ENCODE results near the gene PIK3R1. TPM values are rescaled to one million over a fixed set of nuclear protein-coding genes. Genes with fewer than 3 reads are reported as not detected.

Gene PIK3R1
- total RNA-seq, 1 experiment from 2014 or later: 151 TPM

DNA sequence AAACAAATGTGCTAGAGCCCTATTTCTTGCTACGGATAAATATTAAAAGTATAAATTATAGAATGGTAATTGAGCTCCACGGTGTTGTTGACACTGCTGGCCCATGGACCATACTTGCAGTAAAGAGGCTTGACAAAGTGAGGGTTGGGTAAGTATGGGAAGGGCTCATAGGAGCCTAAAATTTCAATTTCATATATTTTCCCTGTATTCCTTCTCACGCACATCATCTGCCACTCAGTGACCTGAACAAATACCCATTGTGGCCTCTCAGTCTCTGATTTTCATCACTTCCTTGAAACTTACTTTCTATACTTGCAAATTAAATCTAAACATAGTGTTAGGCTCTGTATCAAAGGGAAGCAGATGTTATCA lies 116.5 kb downstream of the PIK3R1 start:
- Mint-ChIP-seq H3K9me3 (ENCODE audit: unreplicated experiment) (no peaks in the 10 kb centered on the region), H3K27ac (ENCODE audit: low read depth, unreplicated experiment) (no peak overlapping the region), H3K36me3 (ENCODE audit: insufficient read depth, unreplicated experiment) (no peaks in the 10 kb centered on the region), H3K4me1 (ENCODE audit: insufficient read depth, unreplicated experiment) (peaks cover 32% of the 10 kb centered on the region), H3K27me3 (ENCODE audit: insufficient read depth, unreplicated experiment) (no peaks in the 10 kb centered on the region), H3K4me3 (ENCODE audit: unreplicated experiment) (no peak overlapping the region)
- DNase-seq (ENCODE audit: unreplicated experiment): no peak
- intact Hi-C loops (cut with micrococcal nuclease): loop anchor here (5.0 kb wide), 2 partner anchors 75 to 100 kb away; no protein-coding TSS in a partner anchor
- no peak for TF ChIP-seq CTCF (IDR thresholded peaks at IDR 0.05; ENCODE audit: unreplicated experiment)
- POLR2A ChIA-PET: interaction anchor here (0.5 to 1.2 kb wide), 3 partner anchors 11 to 1074 kb away, joined by 3 to 4 read pairs (median 3); no protein-coding TSS in a partner anchor
- no TSS peak for BruUV-seq (replicated peaks)
- CTCF ChIA-PET: interaction anchor here (0.7 to 0.8 kb wide), 2 partner anchors 52 to 247 kb away, joined by 3 read pairs; no protein-coding TSS in a partner anchor

DNA sequence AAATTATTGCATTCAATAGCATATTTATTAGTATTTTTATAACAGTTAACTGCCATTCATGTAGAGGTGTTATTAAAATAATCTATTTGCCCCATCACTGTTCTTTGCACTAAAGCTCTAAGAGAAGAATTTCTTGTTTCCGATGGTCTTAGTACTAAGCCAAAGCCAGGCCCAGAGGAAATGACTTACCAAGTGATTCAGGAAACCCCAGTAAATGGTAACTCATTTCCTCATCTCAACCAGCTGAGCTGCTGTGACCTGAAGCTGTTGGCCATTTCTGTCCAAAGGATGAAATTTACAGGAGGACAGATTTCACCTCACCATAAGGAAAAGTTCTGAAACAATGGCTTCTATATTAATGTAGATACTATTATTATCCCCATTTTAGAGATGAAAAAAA lies 117.0 kb downstream of the PIK3R1 start:
- H3K9me3 Mint-ChIP-seq (ENCODE audit: unreplicated experiment): no peaks in the 10 kb centered on the region
- no TSS peak for BruUV-seq (replicated peaks)
- TF ChIP-seq CTCF (IDR thresholded peaks at IDR 0.05; ENCODE audit: unreplicated experiment): no peak
- no peak overlapping the region for H3K27ac Mint-ChIP-seq (ENCODE audit: low read depth, unreplicated experiment)
- intact Hi-C loops (cut with micrococcal nuclease): loop anchor here (5.0 kb wide), 2 partner anchors 75 to 100 kb away; no protein-coding TSS in a partner anchor
- H3K27me3 Mint-ChIP-seq (ENCODE audit: insufficient read depth, unreplicated experiment): no peaks in the 10 kb centered on the region
- peaks cover 32% of the 10 kb centered on the region for H3K4me1 Mint-ChIP-seq (ENCODE audit: insufficient read depth, unreplicated experiment)
- CTCF ChIA-PET: interaction anchor here (0.7 to 2.5 kb wide), 2 partner anchors 46 to 676 kb away, joined by 3 to 14 read pairs; no protein-coding TSS in a partner anchor
- H3K36me3 Mint-ChIP-seq (ENCODE audit: insufficient read depth, unreplicated experiment): no peaks in the 10 kb centered on the region
- no peak for DNase-seq (ENCODE audit: unreplicated experiment)
- H3K4me3 Mint-ChIP-seq (ENCODE audit: unreplicated experiment): no peak overlapping the region
- POLR2A ChIA-PET: interaction anchor here (1.1 to 1.2 kb wide), 2 partner anchors 11 to 1086 kb away, joined by 3 to 4 read pairs; no protein-coding TSS in a partner anchor

DNA sequence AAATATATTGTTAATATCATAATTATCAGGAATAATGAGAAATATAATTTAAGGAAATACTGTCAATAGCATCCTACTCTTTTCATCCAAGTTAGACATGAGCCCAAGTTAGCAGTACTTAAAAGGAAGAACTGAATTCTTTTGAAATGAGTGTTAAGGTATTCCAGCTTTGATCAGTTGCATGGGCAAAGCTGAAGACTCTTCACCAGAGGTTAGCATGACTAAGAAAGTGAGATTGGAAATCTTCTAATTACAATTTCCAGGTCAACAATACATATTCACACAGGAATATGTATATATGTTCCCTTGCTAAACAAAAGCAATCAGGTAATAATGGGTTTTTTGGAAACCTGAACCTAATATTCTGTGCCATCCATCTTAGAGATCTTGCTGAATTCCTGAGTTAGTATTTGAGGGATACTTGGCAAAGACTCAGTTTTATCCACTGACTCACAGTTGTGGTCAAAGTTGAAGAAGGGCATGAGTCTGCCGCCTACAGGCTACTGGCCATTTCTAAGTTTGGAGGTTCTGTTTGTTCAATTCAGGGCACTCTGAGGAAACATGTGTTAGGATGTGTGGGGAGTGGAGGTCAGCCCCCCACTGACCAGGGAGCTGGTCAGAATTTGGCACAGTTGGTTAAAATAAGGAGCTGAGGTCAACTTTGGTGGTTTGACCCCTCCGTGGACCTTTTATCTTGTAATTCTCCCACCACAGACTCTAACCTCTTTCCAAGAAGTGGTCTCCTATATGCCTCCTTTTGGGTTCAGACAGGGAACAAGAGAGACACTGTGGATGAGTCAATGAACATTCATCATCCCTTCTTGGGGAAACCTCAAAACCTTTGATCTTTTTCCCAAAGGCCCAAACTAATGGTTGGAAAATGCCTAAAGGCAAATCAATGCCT lies 118.3 kb downstream of the PIK3R1 start:
- CTCF ChIA-PET: interaction anchor here (0.6 to 2.5 kb wide), 4 partner anchors 10 to 1030 kb away, joined by 3 to 14 read pairs (median 8); no protein-coding TSS in a partner anchor
- Mint-ChIP-seq H3K4me3 (ENCODE audit: unreplicated experiment) (no peak overlapping the region), H3K9me3 (ENCODE audit: unreplicated experiment) (no peaks in the 10 kb centered on the region), H3K27ac (ENCODE audit: low read depth, unreplicated experiment) (no peak overlapping the region), H3K4me1 (ENCODE audit: insufficient read depth, unreplicated experiment) (peaks cover 32% of the 10 kb centered on the region), H3K36me3 (ENCODE audit: insufficient read depth, unreplicated experiment) (no peaks in the 10 kb centered on the region), H3K27me3 (ENCODE audit: insufficient read depth, unreplicated experiment) (no peaks in the 10 kb centered on the region)
- BruUV-seq (replicated peaks): no TSS peak
- DNase-seq (ENCODE audit: unreplicated experiment): peak; percentile 93
- TF ChIP-seq CTCF (IDR thresholded peaks at IDR 0.05; ENCODE audit: unreplicated experiment): peak; percentile 37
- intact Hi-C loops (cut with micrococcal nuclease): loop anchor here (1.0 to 5.0 kb wide), 4 partner anchors 9 to 98 kb away; no protein-coding TSS in a partner anchor
- POLR2A ChIA-PET: no interaction called here

- ChIA-PET POLR2A (interaction anchor here (0.6 kb wide), 1 partner anchor 35 kb away, joined by 3 read pairs; no protein-coding TSS in a partner anchor), CTCF (interaction anchor here (2.5 kb wide), 2 partner anchors 9 to 48 kb away, joined by 12 to 14 read pairs; no protein-coding TSS in a partner anchor)
- no peak for DNase-seq (ENCODE audit: unreplicated experiment)
- BruUV-seq (replicated peaks): no TSS peak
- Mint-ChIP-seq H3K4me3 (ENCODE audit: unreplicated experiment) (no peak overlapping the region), H3K4me1 (ENCODE audit: insufficient read depth, unreplicated experiment) (peaks cover 32% of the 10 kb centered on the region), H3K27ac (ENCODE audit: low read depth, unreplicated experiment) (no peak overlapping the region), H3K9me3 (ENCODE audit: unreplicated experiment) (no peaks in the 10 kb centered on the region), H3K27me3 (ENCODE audit: insufficient read depth, unreplicated experiment) (no peaks in the 10 kb centered on the region), H3K36me3 (ENCODE audit: insufficient read depth, unreplicated experiment) (no peaks in the 10 kb centered on the region)
- intact Hi-C loops (cut with micrococcal nuclease): loop anchor here (1.0 to 5.0 kb wide), 4 partner anchors 9 to 98 kb away; no protein-coding TSS in a partner anchor
- no peak for TF ChIP-seq CTCF (IDR thresholded peaks at IDR 0.05; ENCODE audit: unreplicated experiment)
Observed at GRCh38 chr5:68334553-68334886, 119.0 kb downstream of the PIK3R1 start.

All from MCF 10A (cell line).